Sigmoid colon (tissue), 4 donors: ENCODE data around the gene B4GALT3.

Experiments used
- EP300 ChIP-seq, 4 donors: sonication (generic); formaldehyde crosslinking; IDR thresholded peaks; one replicate each; pipeline ENCODE4 v1.6.1; 2017; ENCODE audit warnings: antibody characterized with exemption in 4 of 4
- POLR2A ChIP-seq, 2 donors: fragments of 450-650 bp; IDR thresholded peaks; one replicate each; pipeline ENCODE4 v1.6.1; 2016; ENCODE audit warnings: antibody characterized with exemption in 2 of 2, mild to moderate bottlenecking in 2 of 2, moderate library complexity in 2 of 2
- POLR2AphosphoS5 ChIP-seq, 4 donors: sonication (generic); formaldehyde crosslinking; IDR thresholded peaks; one replicate each; pipeline ENCODE4 v1.6.1; 2017; ENCODE audit warnings: antibody characterized with exemption in 4 of 4
- TF ChIP-seq, protein P1 (sequence below), 4 experiments: fragments of 450-650 bp in 3 of 4; fragments of 200-600 bp in 1 of 4; IDR thresholded peaks; one replicate each; pipeline ENCODE4 v1.5.1; 2016 to 2019; ENCODE audit warnings: antibody characterized with exemption in 4 of 4, mild to moderate bottlenecking in 3 of 4, moderate library complexity in 2 of 4

DNA sequence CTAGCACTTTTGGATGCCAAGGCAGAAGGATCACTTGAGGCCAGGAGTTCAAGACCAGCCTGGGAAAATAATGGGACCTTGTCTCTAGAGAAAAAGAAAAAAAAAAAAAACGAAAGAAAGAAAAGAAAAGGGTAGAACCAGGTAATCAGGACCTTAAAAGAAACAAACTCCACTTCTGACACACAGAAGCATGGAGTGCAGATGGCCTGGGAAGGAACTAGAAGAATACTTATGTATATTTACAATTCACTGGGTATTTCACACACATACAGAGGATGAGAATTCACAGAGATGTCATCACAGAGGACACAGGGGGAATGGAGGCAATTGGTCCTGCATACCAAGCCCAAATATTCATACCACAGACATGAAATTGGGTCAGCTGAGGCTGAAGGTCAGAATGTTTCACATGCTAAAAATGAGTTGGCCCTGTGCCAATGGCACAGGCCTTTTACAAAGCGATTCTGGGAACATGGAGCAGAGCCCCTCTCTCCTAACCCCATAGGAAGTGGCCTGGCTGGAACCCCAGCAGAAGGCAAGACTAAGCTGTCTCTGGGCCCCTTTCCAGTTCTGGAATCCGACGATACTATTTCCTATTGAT lies 4.4 kb downstream of the B4GALT3 start:
- TF ChIP-seq, protein P1, sequence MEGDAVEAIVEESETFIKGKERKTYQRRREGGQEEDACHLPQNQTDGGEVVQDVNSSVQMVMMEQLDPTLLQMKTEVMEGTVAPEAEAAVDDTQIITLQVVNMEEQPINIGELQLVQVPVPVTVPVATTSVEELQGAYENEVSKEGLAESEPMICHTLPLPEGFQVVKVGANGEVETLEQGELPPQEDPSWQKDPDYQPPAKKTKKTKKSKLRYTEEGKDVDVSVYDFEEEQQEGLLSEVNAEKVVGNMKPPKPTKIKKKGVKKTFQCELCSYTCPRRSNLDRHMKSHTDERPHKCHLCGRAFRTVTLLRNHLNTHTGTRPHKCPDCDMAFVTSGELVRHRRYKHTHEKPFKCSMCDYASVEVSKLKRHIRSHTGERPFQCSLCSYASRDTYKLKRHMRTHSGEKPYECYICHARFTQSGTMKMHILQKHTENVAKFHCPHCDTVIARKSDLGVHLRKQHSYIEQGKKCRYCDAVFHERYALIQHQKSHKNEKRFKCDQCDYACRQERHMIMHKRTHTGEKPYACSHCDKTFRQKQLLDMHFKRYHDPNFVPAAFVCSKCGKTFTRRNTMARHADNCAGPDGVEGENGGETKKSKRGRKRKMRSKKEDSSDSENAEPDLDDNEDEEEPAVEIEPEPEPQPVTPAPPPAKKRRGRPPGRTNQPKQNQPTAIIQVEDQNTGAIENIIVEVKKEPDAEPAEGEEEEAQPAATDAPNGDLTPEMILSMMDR (IDR thresholded peaks at IDR 0.05) = no peak
- TF ChIP-seq POLR2AphosphoS5 (IDR thresholded peaks at IDR 0.05) = peak in 1 of 4 donors; percentile 25
- TF ChIP-seq EP300 (IDR thresholded peaks at IDR 0.05) = no peak
- TF ChIP-seq POLR2A (IDR thresholded peaks at IDR 0.05) = no peak
